ENCODE results near the gene SLC46A3.
"Not testable (repeated sequence)": the region's sequence is repeated elsewhere in the genome, so short reads cannot be mapped to it uniquely, and the experiment has no call there.

The SLC46A3 gene

DNA sequence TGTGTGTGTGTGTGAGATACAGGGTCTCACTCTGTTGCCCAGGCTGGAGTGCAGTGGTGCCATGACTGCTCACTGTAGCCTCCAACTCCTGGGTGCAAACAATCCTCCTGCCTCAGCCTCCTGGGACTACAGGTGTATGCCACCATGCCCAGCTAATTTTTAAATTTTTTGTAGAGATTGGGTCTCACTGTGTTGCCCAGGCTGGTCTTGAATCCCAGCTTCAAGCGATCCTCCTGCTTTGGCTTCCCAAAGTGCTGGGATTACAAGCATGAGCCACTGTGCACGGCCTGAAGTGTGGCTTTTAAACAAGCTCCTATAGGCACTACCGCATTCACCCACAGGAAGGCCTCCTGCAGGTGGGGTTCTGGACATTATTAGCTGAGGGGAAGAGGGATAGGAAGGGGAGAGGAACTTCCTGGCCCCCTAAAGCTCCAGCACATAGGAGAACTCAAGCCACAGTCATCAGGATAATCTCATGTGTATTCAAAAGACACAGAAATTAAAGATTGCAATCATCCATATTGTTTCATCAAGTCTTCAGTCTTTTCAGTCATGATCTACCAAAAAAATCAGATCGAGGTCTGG is 24.8 kb upstream of the SLC46A3 start:
- Histone ChIP-seq H3K27ac (no peak overlapping the region), H3K36me3 (ENCODE audit: control insufficient read depth, insufficient read depth, low read length) (no peaks in the 10 kb centered on the region), H3K4me2 (ENCODE audit: low read length) (no peak overlapping the region), H3K4me3 (ENCODE audit: low read depth, low read length) (no peak overlapping the region), H3K4me1 (no peaks in the 10 kb centered on the region), H2AFZ (no peak overlapping the region), H3K9me3 (ENCODE audit: control insufficient read depth, low read length) (no peaks in the 10 kb centered on the region), H3K79me2 (no peaks in the 10 kb centered on the region), H3K27me3 (ENCODE audit: control insufficient read depth, insufficient read depth, low read length) (no peaks in the 10 kb centered on the region), H3K9ac (no peak overlapping the region)
- TF ChIP-seq, protein P1, sequence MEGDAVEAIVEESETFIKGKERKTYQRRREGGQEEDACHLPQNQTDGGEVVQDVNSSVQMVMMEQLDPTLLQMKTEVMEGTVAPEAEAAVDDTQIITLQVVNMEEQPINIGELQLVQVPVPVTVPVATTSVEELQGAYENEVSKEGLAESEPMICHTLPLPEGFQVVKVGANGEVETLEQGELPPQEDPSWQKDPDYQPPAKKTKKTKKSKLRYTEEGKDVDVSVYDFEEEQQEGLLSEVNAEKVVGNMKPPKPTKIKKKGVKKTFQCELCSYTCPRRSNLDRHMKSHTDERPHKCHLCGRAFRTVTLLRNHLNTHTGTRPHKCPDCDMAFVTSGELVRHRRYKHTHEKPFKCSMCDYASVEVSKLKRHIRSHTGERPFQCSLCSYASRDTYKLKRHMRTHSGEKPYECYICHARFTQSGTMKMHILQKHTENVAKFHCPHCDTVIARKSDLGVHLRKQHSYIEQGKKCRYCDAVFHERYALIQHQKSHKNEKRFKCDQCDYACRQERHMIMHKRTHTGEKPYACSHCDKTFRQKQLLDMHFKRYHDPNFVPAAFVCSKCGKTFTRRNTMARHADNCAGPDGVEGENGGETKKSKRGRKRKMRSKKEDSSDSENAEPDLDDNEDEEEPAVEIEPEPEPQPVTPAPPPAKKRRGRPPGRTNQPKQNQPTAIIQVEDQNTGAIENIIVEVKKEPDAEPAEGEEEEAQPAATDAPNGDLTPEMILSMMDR (IDR thresholded peaks at IDR 0.05), result no peak

GRCh38 chr13:28743020-28743419 is 24.2 kb upstream of the SLC46A3 start:
- Histone ChIP-seq H2AFZ (no peak overlapping the region), H3K4me3 (ENCODE audit: low read depth, low read length) (no peak overlapping the region), H3K9me3 (ENCODE audit: control insufficient read depth, low read length) (no peaks in the 10 kb centered on the region), H3K27me3 (ENCODE audit: control insufficient read depth, insufficient read depth, low read length) (no peaks in the 10 kb centered on the region), H3K4me1 (no peaks in the 10 kb centered on the region), H3K9ac (no peak overlapping the region), H3K79me2 (no peaks in the 10 kb centered on the region), H3K36me3 (ENCODE audit: control insufficient read depth, insufficient read depth, low read length) (no peaks in the 10 kb centered on the region), H3K4me2 (ENCODE audit: low read length) (no peak overlapping the region), H3K27ac (no peak overlapping the region)
- TF ChIP-seq, protein P1 (IDR thresholded peaks at IDR 0.05), result no peak

DNA sequence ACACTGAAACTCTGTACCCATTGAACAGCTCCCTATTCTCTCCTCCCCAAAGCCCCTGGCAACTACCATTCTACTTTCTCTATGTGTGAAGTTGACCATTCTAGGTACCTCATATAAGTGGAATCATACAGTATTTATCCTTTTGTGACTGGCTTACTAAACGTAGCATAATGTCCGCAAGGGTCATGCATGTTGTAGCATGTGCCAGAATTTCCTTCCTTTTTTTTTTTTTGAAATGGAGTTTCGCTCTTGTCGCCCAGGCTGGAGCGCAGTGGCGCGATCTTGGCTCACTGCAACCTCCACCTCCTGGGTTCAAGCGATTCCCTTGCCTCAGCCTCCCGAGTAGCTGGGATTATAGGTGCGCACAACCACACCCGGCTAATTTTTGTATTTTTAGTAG is 23.7 kb upstream of the SLC46A3 start:
- not testable (repeated sequence) for H3K4me1 ChIP-seq; H3K4me2 ChIP-seq (ENCODE audit: low read length); H3K9ac ChIP-seq; H3K27me3 ChIP-seq (ENCODE audit: control insufficient read depth, insufficient read depth, low read length); H3K79me2 ChIP-seq; H2AFZ ChIP-seq; H3K27ac ChIP-seq; H3K4me3 ChIP-seq (ENCODE audit: low read depth, low read length); H3K36me3 ChIP-seq (ENCODE audit: control insufficient read depth, insufficient read depth, low read length); H3K9me3 ChIP-seq (ENCODE audit: control insufficient read depth, low read length)

DNA sequence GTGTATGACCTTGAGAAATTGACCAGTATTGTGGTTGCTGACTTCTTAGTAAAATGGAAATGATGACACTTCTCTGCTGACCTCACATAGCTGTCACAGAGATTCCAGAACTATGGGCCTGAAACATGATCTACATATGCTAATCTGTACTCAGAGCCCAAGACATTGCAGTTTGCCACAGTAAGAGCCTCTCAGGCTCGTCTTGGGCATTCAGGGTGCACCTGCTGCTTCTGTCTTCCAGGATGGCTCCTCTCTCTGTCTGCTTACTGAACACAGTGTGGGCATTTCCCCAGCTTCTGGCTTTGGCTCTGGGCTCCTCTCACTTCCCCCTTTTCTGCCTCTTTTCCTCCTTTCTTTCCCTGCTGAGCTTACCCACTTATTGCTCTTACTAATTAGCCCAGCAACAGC is 22.3 kb upstream of the SLC46A3 start:
- Histone ChIP-seq H3K4me1 (no peaks in the 10 kb centered on the region), H3K9me3 (ENCODE audit: control insufficient read depth, low read length) (no peaks in the 10 kb centered on the region), H3K27ac (no peak overlapping the region), H3K27me3 (ENCODE audit: control insufficient read depth, insufficient read depth, low read length) (no peaks in the 10 kb centered on the region), H3K4me3 (ENCODE audit: low read depth, low read length) (no peak overlapping the region), H3K36me3 (ENCODE audit: control insufficient read depth, insufficient read depth, low read length) (no peaks in the 10 kb centered on the region), H3K79me2 (no peaks in the 10 kb centered on the region), H2AFZ (no peak overlapping the region), H3K4me2 (ENCODE audit: low read length) (no peak overlapping the region), H3K9ac (no peak overlapping the region)
- TF ChIP-seq, protein P1 (IDR thresholded peaks at IDR 0.05), result no peak

DNA sequence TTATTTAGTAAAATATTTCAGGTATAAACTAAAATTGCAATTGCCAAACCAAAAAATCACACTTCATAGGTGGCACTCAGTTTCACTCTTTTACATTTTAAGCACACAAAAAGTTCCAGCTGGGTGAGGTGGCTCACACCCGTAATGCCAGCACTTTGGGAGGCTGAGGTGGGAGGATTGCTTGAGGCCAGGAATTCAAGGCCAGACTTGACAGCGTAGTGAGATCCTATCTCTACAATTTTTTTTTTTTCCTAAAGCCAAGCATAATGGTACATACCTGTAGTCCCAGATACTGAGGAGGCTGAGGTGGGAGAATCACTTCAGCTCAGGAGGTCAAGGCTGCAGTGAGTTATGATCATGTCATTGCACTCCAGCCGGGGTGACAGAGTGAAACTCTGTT is 20.6 kb upstream of the SLC46A3 start:
- H3K9ac ChIP-seq, result no peak overlapping the region
- H3K36me3 ChIP-seq (ENCODE audit: control insufficient read depth, insufficient read depth, low read length), result no peaks in the 10 kb centered on the region
- H2AFZ ChIP-seq, result no peak overlapping the region
- no peak overlapping the region for H3K4me2 ChIP-seq (ENCODE audit: low read length)
- H3K9me3 ChIP-seq (ENCODE audit: control insufficient read depth, low read length), result no peaks in the 10 kb centered on the region
- H3K4me1 ChIP-seq, result no peaks in the 10 kb centered on the region
- TF ChIP-seq, protein P1 (IDR thresholded peaks at IDR 0.05), result no peak
- H3K27me3 ChIP-seq (ENCODE audit: control insufficient read depth, insufficient read depth, low read length), result no peaks in the 10 kb centered on the region
- H3K27ac ChIP-seq, result no peak overlapping the region
- no peak overlapping the region for H3K4me3 ChIP-seq (ENCODE audit: low read depth, low read length)
- H3K79me2 ChIP-seq, result no peaks in the 10 kb centered on the region

Data from parathyroid adenoma (tissue), 2 donors.